WTC11 (cell line): ENCODE results near the gene RASGRF2.

Experiments used
- ATF1 ChIP-seq: sonication (generic); formaldehyde crosslinking; IDR thresholded peaks from 2 replicates; pipeline ENCODE4 v1.8.1; 2023; ENCODE audit warnings: mild to moderate bottlenecking, moderate library complexity, missing genetic modification reagents
- ATF2 ChIP-seq: sonication (generic); formaldehyde crosslinking; IDR thresholded peaks from 2 replicates; pipeline ENCODE4 v1.8.1; 2022; ENCODE audit warnings: low read depth, missing genetic modification reagents, borderline replicate concordance
- ATF6 ChIP-seq: sonication (generic); formaldehyde crosslinking; IDR thresholded peaks from 2 replicates; pipeline ENCODE4 v1.8.1; 2023; ENCODE audit warnings: mild to moderate bottlenecking, missing genetic modification reagents
- CTCF ChIP-seq: fragments of 200-600 bp; IDR thresholded peaks from 2 replicates; pipeline ENCODE4 v1.8.0; 2022; ENCODE audit warnings: antibody characterized with exemption
- ELF4 ChIP-seq: sonication (generic); formaldehyde crosslinking; IDR thresholded peaks from 2 replicates; pipeline ENCODE4 v1.8.1; 2022; ENCODE audit warnings: low read depth, mild to moderate bottlenecking, moderate library complexity, missing genetic modification reagents
- JAZF1 ChIP-seq: fragments of 250-450 bp; sonication (Bioruptor Pico); IDR thresholded peaks from 2 replicates; pipeline ENCODE4 v1.9.0; 2021; ENCODE audit warnings: moderate library complexity, mild to moderate bottlenecking, inconsistent platforms
- NR1H2 ChIP-seq: sonication (generic); formaldehyde crosslinking; IDR thresholded peaks from 2 replicates; pipeline ENCODE4 v1.9.0; 2021; ENCODE audit warnings: mild to moderate bottlenecking, moderate library complexity, missing genetic modification reagents
- ZNF671 ChIP-seq: fragments of 250-450 bp; sonication (Bioruptor Pico); IDR thresholded peaks from 2 replicates; pipeline ENCODE4 v1.8.0; 2021; ENCODE audit warnings: mild to moderate bottlenecking
- TF ChIP-seq, protein P1 (sequence below): sonication (generic); formaldehyde crosslinking; IDR thresholded peaks from 2 replicates; pipeline ENCODE4 v1.8.0; 2022; ENCODE audit warnings: mild to moderate bottlenecking, missing genetic modification reagents
- TF ChIP-seq, protein P2 (sequence below): sonication (generic); formaldehyde crosslinking; IDR thresholded peaks from 2 replicates; pipeline ENCODE4 v1.8.0; 2022; ENCODE audit warnings: mild to moderate bottlenecking, missing genetic modification reagents
- TF ChIP-seq, protein P3 (sequence below): sonication (generic); formaldehyde crosslinking; IDR thresholded peaks from 2 replicates; pipeline ENCODE4 v1.8.1; 2023; ENCODE audit warnings: mild to moderate bottlenecking, missing genetic modification reagents, borderline replicate concordance
- TF ChIP-seq, protein P4 (sequence below): sonication (generic); formaldehyde crosslinking; IDR thresholded peaks from 2 replicates; pipeline ENCODE4 v1.8.1; 2023; ENCODE audit warnings: mild to moderate bottlenecking, missing genetic modification reagents, moderate library complexity

- TF ChIP-seq, protein P1, sequence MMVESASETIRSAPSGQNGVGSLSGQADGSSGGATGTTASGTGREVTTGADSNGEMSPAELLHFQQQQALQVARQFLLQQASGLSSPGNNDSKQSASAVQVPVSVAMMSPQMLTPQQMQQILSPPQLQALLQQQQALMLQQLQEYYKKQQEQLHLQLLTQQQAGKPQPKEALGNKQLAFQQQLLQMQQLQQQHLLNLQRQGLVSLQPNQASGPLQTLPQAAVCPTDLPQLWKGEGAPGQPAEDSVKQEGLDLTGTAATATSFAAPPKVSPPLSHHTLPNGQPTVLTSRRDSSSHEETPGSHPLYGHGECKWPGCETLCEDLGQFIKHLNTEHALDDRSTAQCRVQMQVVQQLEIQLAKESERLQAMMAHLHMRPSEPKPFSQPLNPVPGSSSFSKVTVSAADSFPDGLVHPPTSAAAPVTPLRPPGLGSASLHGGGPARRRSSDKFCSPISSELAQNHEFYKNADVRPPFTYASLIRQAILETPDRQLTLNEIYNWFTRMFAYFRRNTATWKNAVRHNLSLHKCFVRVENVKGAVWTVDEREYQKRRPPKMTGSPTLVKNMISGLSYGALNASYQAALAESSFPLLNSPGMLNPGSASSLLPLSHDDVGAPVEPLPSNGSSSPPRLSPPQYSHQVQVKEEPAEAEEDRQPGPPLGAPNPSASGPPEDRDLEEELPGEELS (CRISPR knock-in tag), result no peak
- TF ChIP-seq CTCF, result no peak
- no peak for TF ChIP-seq ATF2 (CRISPR knock-in tag)
- TF ChIP-seq JAZF1, result no peak
- no peak for TF ChIP-seq NR1H2 (CRISPR knock-in tag)
- TF ChIP-seq, protein P2, sequence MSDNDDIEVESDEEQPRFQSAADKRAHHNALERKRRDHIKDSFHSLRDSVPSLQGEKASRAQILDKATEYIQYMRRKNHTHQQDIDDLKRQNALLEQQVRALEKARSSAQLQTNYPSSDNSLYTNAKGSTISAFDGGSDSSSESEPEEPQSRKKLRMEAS (CRISPR knock-in tag), result no peak
- TF ChIP-seq, protein P3, sequence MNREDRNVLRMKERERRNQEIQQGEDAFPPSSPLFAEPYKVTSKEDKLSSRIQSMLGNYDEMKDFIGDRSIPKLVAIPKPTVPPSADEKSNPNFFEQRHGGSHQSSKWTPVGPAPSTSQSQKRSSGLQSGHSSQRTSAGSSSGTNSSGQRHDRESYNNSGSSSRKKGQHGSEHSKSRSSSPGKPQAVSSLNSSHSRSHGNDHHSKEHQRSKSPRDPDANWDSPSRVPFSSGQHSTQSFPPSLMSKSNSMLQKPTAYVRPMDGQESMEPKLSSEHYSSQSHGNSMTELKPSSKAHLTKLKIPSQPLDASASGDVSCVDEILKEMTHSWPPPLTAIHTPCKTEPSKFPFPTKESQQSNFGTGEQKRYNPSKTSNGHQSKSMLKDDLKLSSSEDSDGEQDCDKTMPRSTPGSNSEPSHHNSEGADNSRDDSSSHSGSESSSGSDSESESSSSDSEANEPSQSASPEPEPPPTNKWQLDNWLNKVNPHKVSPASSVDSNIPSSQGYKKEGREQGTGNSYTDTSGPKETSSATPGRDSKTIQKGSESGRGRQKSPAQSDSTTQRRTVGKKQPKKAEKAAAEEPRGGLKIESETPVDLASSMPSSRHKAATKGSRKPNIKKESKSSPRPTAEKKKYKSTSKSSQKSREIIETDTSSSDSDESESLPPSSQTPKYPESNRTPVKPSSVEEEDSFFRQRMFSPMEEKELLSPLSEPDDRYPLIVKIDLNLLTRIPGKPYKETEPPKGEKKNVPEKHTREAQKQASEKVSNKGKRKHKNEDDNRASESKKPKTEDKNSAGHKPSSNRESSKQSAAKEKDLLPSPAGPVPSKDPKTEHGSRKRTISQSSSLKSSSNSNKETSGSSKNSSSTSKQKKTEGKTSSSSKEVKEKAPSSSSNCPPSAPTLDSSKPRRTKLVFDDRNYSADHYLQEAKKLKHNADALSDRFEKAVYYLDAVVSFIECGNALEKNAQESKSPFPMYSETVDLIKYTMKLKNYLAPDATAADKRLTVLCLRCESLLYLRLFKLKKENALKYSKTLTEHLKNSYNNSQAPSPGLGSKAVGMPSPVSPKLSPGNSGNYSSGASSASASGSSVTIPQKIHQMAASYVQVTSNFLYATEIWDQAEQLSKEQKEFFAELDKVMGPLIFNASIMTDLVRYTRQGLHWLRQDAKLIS (CRISPR knock-in tag), result no peak
- TF ChIP-seq ATF1 (CRISPR knock-in tag), result no peak
- TF ChIP-seq ATF6 (CRISPR knock-in tag), result no peak
- no peak for TF ChIP-seq ZNF671 (CRISPR knock-in tag)
- TF ChIP-seq ELF4, result no peak
- TF ChIP-seq, protein P4, sequence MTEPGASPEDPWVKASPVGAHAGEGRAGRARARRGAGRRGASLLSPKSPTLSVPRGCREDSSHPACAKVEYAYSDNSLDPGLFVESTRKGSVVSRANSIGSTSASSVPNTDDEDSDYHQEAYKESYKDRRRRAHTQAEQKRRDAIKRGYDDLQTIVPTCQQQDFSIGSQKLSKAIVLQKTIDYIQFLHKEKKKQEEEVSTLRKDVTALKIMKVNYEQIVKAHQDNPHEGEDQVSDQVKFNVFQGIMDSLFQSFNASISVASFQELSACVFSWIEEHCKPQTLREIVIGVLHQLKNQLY (CRISPR knock-in tag), result no peak
These were observed 216.9 kb downstream of the RASGRF2 start for GRCh38 chr5:81177061-81177460.
